Neural cell (in vitro differentiated cells): Measurements from ENCODE around the gene CENPP. TPM values are rescaled to one million over a fixed set of nuclear protein-coding genes. Genes with fewer than 3 reads are reported as not detected.

Experiments used
- H2AFZ ChIP-seq: fragments of 200-600, 300-800 bp; sonication (generic), shearing (Covaris generic); 2 replicates; pipeline ENCODE4 v1.6.0; 2014; ENCODE audit warnings: low read depth, mild to moderate bottlenecking, antibody characterized with exemption, low read length, moderate library complexity
- H3F3A ChIP-seq: fragments of 200-600 bp; shearing (Covaris generic); 2 replicates; pipeline ENCODE4 v1.6.1; 2016; ENCODE audit warnings: mild to moderate bottlenecking, moderate library complexity, mixed read lengths, antibody characterized with exemption, low read length; ENCODE audit not compliant: insufficient read depth, poor library complexity, severe bottlenecking
- H3K27ac ChIP-seq: fragments of 200-600, 300-800 bp; sonication (generic), shearing (Covaris generic); 2 replicates; pipeline ENCODE4 v1.5.1; 2014; ENCODE audit warnings: mild to moderate bottlenecking, low read length, moderate library complexity
- H3K27me3 ChIP-seq: fragments of 300-800, 200-600 bp; sonication (generic), shearing (Covaris generic); 2 replicates; pipeline ENCODE4 v1.6.0; 2014; ENCODE audit warnings: mild to moderate bottlenecking, low read depth, low read length, moderate library complexity; ENCODE audit not compliant: insufficient read depth
- H3K36me3 ChIP-seq: fragments of 300-800, 200-600 bp; sonication (generic), shearing (Covaris generic); 2 replicates; pipeline ENCODE4 v1.5.1; 2014; ENCODE audit warnings: mild to moderate bottlenecking, antibody characterized with exemption, low read length, moderate library complexity; ENCODE audit not compliant: insufficient read depth
- H3K4me2 ChIP-seq: fragments of 300-800, 200-600 bp; sonication (generic), shearing (Covaris generic); 2 replicates; pipeline ENCODE4 v1.6.0; 2014; ENCODE audit warnings: mild to moderate bottlenecking, low read length
- H3K4me3 ChIP-seq: fragments of 300-800, 200-600 bp; sonication (generic), shearing (Covaris generic); 2 replicates; pipeline ENCODE4 v1.5.1; 2014; ENCODE audit warnings: mild to moderate bottlenecking, low read length, moderate library complexity
- H3K79me2 ChIP-seq: fragments of 200-600 bp; shearing (Covaris generic); replicated peaks from 2 replicates; pipeline ENCODE4 v1.6.0; 2014; ENCODE audit warnings: mild to moderate bottlenecking, low read length, moderate library complexity; ENCODE audit not compliant: insufficient read depth
- H3K9ac ChIP-seq: fragments of 300-800, 200-600 bp; sonication (generic), shearing (Covaris generic); 2 replicates; pipeline ENCODE4 v1.6.1; 2016; ENCODE audit warnings: mild to moderate bottlenecking, low read length, mixed read lengths
- H3K9me2 ChIP-seq: fragments of 200-600 bp; shearing (Covaris generic); 2 replicates; pipeline ENCODE4 v1.6.1; 2016; ENCODE audit warnings: mild to moderate bottlenecking, low read length, mixed read lengths; ENCODE audit not compliant: insufficient read depth
- H3K9me3 ChIP-seq: fragments of 200-600, 300-800 bp; sonication (generic), shearing (Covaris generic); 2 replicates; pipeline ENCODE4 v1.6.1; 2016; ENCODE audit warnings: mild to moderate bottlenecking, mixed run types, low read length, moderate library complexity, mixed read lengths
- H4K20me1 ChIP-seq: fragments of 200-600 bp; shearing (Covaris generic); 2 replicates; pipeline ENCODE4 v1.6.1; 2016; ENCODE audit warnings: mild to moderate bottlenecking, mixed run types; ENCODE audit not compliant: insufficient read depth
- CTCF ChIP-seq: fragments of 450-650 bp; IDR thresholded peaks from 2 replicates; pipeline ENCODE4 v1.5.1; 2014; ENCODE audit warnings: antibody characterized with exemption, mild to moderate bottlenecking, moderate library complexity; ENCODE audit not compliant: poor library complexity, severe bottlenecking
- EP300 ChIP-seq: fragments of 450-650 bp; conservative IDR thresholded peaks from 2 replicates; pipeline ENCODE4 v1.6.1; 2014; ENCODE audit warnings: antibody characterized with exemption, mild to moderate bottlenecking, moderate library complexity; ENCODE audit not compliant: poor library complexity, severe bottlenecking
- EZH2 ChIP-seq: fragments of 200-600, 300-800 bp; shearing (Covaris generic), sonication (generic); IDR thresholded peaks from 2 replicates; pipeline ENCODE4 v1.6.1; 2014; ENCODE audit warnings: antibody characterized with exemption, low read length, borderline replicate concordance, mild to moderate bottlenecking; ENCODE audit not compliant: insufficient read depth, poor library complexity, severe bottlenecking
- MXI1 ChIP-seq: fragments of 450-650 bp; conservative IDR thresholded peaks from 2 replicates; pipeline ENCODE4 v1.6.1; 2014; ENCODE audit warnings: antibody characterized with exemption, mild to moderate bottlenecking; ENCODE audit not compliant: poor library complexity, severe bottlenecking
- POLR2AphosphoS5 ChIP-seq: IDR thresholded peaks from 2 replicates; pipeline ENCODE4 v1.6.1; 2012
- RAD21 ChIP-seq: fragments of 450-650 bp; conservative IDR thresholded peaks from 2 replicates; pipeline ENCODE4 v1.6.1; 2014; ENCODE audit warnings: antibody characterized with exemption, mild to moderate bottlenecking, moderate library complexity
- REST ChIP-seq: IDR thresholded peaks from 2 replicates; pipeline ENCODE4 v1.6.1; 2012; ENCODE audit warnings: borderline replicate concordance
- SMC3 ChIP-seq: fragments of 450-650 bp; conservative IDR thresholded peaks from 2 replicates; pipeline ENCODE4 v1.6.1; 2014; ENCODE audit warnings: antibody characterized with exemption, mild to moderate bottlenecking, moderate library complexity; ENCODE audit not compliant: poor library complexity
- TAF1 ChIP-seq: IDR thresholded peaks from 2 replicates; pipeline ENCODE4 v1.6.1; 2012; ENCODE audit warnings: low read depth
- polyA plus RNA-seq: library from polyadenylated mRNA; depleted of rRNA; stranded (reverse); fragments of >200 nt; gene quantifications from 2 replicates; pipeline ENCODE4 v1.2.3, GENCODE V29; 2014

CENPP gene
- polyA plus RNA-seq, 1 donor from 2014 or later = 5.0 TPM

DNA sequence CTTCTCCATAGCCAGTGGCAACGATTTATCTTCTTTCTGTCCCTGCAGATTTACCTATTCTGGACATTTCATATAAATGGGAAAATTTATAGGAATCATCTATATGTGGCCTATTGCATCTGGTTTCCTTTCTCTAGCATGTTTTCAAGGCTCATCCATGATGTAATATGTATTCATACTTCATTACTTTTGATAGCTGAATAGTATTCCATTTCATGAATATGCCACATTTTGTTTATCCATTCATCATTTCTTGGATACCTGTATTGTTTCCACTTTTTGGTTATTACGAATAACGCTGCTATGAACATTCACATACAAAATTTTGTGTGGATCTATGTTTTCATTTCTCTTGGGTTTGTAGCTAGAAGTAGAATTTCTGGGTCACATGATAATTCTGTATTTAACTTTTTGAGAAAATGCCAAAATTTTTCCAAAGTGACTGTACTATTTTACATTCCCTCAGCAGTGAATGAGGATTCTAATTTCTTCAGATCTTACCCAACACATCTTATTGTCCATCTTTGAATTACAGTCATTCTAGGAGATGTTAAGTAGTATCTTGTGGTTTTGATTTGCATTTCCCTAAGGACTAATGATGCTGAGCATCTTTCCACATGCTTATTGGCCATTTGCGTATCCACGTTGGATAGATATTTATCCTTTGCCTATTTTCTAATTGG is 35.9 kb upstream of the CENPP start:
- H3F3A ChIP-seq = no peaks in the 10 kb centered on the region
- H3K9ac ChIP-seq = no peak overlapping the region
- peaks cover 38% of the 10 kb centered on the region for H3K79me2 ChIP-seq
- H3K27me3 ChIP-seq = no peaks in the 10 kb centered on the region
- H2AFZ ChIP-seq = no peak overlapping the region
- H3K4me3 ChIP-seq = no peak overlapping the region
- no peaks in the 10 kb centered on the region for H4K20me1 ChIP-seq
- no peaks in the 10 kb centered on the region for H3K9me2 ChIP-seq
- peaks cover 8% of the 10 kb centered on the region for H3K36me3 ChIP-seq
- H3K9me3 ChIP-seq = no peaks in the 10 kb centered on the region
- H3K27ac ChIP-seq = no peak overlapping the region
- no peak for TF ChIP-seq CTCF
- TF ChIP-seq EZH2 = no peak
- no peak for TF ChIP-seq POLR2AphosphoS5
- no peak for TF ChIP-seq MXI1
- no peak for TF ChIP-seq EP300
- no peak for TF ChIP-seq TAF1
- TF ChIP-seq REST = no peak
- TF ChIP-seq RAD21 = no peak
- TF ChIP-seq SMC3 = no peak
- H3K4me2 ChIP-seq = no peak overlapping the region

DNA sequence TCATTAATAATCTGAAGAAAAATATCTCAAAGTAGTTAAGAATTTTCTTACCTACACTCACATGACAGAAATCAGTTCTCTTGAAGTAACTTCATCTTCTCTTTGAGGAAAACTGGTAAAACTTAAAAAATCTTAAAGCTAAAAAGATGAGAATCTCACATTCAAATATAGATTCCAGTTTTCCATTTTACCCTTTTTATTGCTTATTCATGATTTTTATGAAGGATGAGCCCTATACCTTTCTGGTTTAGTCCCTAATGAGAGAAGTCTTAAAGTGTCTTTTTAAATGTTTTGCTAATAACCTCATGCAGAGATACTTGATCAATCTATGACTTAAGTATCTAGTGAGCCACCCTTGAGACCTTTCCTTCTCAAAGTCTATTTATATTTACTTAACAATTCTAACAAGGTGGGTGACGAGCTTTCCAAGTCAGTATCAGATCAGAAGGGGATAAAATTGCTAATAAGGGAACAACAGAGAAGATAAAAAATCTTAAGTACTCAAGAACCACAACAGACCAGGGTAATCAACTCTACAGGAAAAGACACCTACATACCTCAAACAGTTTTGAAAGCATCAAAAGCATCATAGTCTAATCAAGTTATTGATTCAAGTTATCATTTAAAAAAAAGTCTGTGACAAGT is 34.8 kb upstream of the CENPP start:
- Histone ChIP-seq H3K27me3 (no peaks in the 10 kb centered on the region), H3K79me2 (peaks cover 38% of the 10 kb centered on the region), H2AFZ (no peak overlapping the region), H4K20me1 (no peaks in the 10 kb centered on the region), H3K4me3 (no peak overlapping the region), H3K9me2 (no peaks in the 10 kb centered on the region), H3K36me3 (no peaks in the 10 kb centered on the region), H3K9me3 (no peaks in the 10 kb centered on the region), H3F3A (no peaks in the 10 kb centered on the region), H3K4me2 (no peak overlapping the region), H3K27ac (no peak overlapping the region), H3K9ac (no peak overlapping the region)
- TF ChIP-seq SMC3 (no peak), POLR2AphosphoS5 (no peak), RAD21 (no peak), TAF1 (no peak), EP300 (no peak), CTCF (no peak), MXI1 (no peak), EZH2 (no peak), REST (no peak)
